Right lobe of liver (tissue), 4 donors: ENCODE data around the gene ABHD8.

Experiments
- POLR2A ChIP-seq: fragments of 450-650 bp; IDR thresholded peaks from one replicate; pipeline ENCODE4 v1.6.1; 2017; ENCODE audit warnings: antibody characterized with exemption, mild to moderate bottlenecking
- TF ChIP-seq, protein P1 (sequence below), 4 donors: fragments of 200-600 bp in 3 of 4; fragments of 450-650 bp in 1 of 4; IDR thresholded peaks; one replicate each; pipeline versions ENCODE4 v1.5.1 to v1.8.0; 2016 to 2022; ENCODE audit warnings: antibody characterized with exemption in 4 of 4, mild to moderate bottlenecking in 2 of 4
- donor health status: DM: no; HTN: no; CAD: no.
- donor health status: DM: no; HTN: no; CAD: no.
- donor health status: DM: no; HTN: yes; CAD: no.

DNA sequence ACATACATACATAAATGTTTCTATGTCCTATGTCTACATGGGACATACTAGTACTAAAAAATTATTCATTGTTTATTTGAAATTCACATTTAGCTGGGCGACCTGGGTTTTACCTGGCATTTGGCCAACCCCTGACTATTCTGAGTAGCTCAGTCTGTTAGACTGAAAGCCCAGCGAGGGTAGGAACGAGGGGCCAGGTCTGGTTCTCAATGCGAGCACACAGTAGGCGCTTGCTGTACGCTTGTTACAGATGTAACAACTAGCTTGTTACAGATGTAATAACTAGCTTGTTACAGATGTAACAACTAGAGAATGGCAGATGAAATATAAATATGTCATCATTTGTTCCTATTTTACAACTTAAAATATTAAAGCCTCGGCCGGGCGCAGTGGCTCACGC lies 32.4 kb upstream of the ABHD8 start:
- TF ChIP-seq POLR2A: no peak
- TF ChIP-seq, protein P1, sequence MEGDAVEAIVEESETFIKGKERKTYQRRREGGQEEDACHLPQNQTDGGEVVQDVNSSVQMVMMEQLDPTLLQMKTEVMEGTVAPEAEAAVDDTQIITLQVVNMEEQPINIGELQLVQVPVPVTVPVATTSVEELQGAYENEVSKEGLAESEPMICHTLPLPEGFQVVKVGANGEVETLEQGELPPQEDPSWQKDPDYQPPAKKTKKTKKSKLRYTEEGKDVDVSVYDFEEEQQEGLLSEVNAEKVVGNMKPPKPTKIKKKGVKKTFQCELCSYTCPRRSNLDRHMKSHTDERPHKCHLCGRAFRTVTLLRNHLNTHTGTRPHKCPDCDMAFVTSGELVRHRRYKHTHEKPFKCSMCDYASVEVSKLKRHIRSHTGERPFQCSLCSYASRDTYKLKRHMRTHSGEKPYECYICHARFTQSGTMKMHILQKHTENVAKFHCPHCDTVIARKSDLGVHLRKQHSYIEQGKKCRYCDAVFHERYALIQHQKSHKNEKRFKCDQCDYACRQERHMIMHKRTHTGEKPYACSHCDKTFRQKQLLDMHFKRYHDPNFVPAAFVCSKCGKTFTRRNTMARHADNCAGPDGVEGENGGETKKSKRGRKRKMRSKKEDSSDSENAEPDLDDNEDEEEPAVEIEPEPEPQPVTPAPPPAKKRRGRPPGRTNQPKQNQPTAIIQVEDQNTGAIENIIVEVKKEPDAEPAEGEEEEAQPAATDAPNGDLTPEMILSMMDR (IDR thresholded peaks at IDR 0.05): no peak
